Measurements from ENCODE around the gene KCNG1. TPM values are rescaled to one million over a fixed set of nuclear protein-coding genes. Genes with fewer than 3 reads are reported as not detected.

Gene KCNG1
- total RNA-seq, 4 donors from 2014 or later, result 0.54 to 2.4 (median 1.6) TPM; not detected in 1

- WGBS, 2 donors, result 42 to 44% methylated on average over 2 of the region's 2 CpGs
- no peak for DNase-seq (ENCODE audit: low spot score in 2 of 2)
- intact Hi-C loops (cut with DNase I; ENCODE audit: low total_unique reads), result no loop called here
- TF ChIP-seq POLR2A (IDR thresholded peaks at IDR 0.05) (no peak), CTCF (IDR thresholded peaks at IDR 0.05) (no peak)
- H3K4me3 ChIP-seq (ENCODE audit: low read depth, poor library complexity, severe bottlenecking), result no peak overlapping the region
These were observed 11.6 kb upstream of the KCNG1 start for GRCh38 chr20:51034476-51034875.

- TF ChIP-seq CTCF (IDR thresholded peaks at IDR 0.05) (no peak), POLR2A (IDR thresholded peaks at IDR 0.05) (no peak)
- intact Hi-C loops (cut with DNase I; ENCODE audit: low total_unique reads), result no loop called here
- no peak for DNase-seq (ENCODE audit: low spot score in 2 of 2)
- 57 to 60% methylated on average over 17 of the region's 17 CpGs for WGBS, 2 donors
- H3K4me3 ChIP-seq (ENCODE audit: low read depth, poor library complexity, severe bottlenecking), result no peak overlapping the region
These were observed 7.3 kb upstream of the KCNG1 start for GRCh38 chr20:51029963-51030920.

GRCh38 chr20:51029556-51029955 is 6.6 kb upstream of the KCNG1 start:
- intact Hi-C loops (cut with DNase I; ENCODE audit: low total_unique reads), result no loop called here
- 80 to 81% methylated on average over 1 of the region's 1 CpG for WGBS, 2 donors
- DNase-seq (ENCODE audit: low spot score in 2 of 2), result no peak
- TF ChIP-seq CTCF (IDR thresholded peaks at IDR 0.05) (no peak), POLR2A (IDR thresholded peaks at IDR 0.05) (no peak)
- H3K4me3 ChIP-seq (ENCODE audit: low read depth, poor library complexity, severe bottlenecking), result no peak overlapping the region

GRCh38 chr20:51028616-51029212 is 5.8 kb upstream of the KCNG1 start:
- TF ChIP-seq POLR2A (IDR thresholded peaks at IDR 0.05), result no peak
- TF ChIP-seq CTCF (IDR thresholded peaks at IDR 0.05), result no peak
- no peak overlapping the region for H3K4me3 ChIP-seq (ENCODE audit: low read depth, poor library complexity, severe bottlenecking)
- no peak for DNase-seq (ENCODE audit: low spot score in 2 of 2)
- intact Hi-C loops (cut with DNase I; ENCODE audit: low total_unique reads), result no loop called here
- WGBS, 2 donors, result 22 to 23% methylated on average over 10 of the region's 10 CpGs

- no peak for TF ChIP-seq CTCF (IDR thresholded peaks at IDR 0.05)
- TF ChIP-seq POLR2A (IDR thresholded peaks at IDR 0.05), result no peak
- H3K4me3 ChIP-seq (ENCODE audit: low read depth, poor library complexity, severe bottlenecking), result no peak overlapping the region
- WGBS, 2 donors, result 69 to 72% methylated on average over 5 of the region's 5 CpGs
- intact Hi-C loops (cut with DNase I; ENCODE audit: low total_unique reads), result no loop called here
- DNase-seq (ENCODE audit: low spot score in 2 of 2), result no peak
These were observed 4.3 kb upstream of the KCNG1 start for GRCh38 chr20:51027035-51027795.

Measured in lower leg skin (tissue), 4 donors.